Measurements from ENCODE around the gene COL25A1.

Gene COL25A1

DNA sequence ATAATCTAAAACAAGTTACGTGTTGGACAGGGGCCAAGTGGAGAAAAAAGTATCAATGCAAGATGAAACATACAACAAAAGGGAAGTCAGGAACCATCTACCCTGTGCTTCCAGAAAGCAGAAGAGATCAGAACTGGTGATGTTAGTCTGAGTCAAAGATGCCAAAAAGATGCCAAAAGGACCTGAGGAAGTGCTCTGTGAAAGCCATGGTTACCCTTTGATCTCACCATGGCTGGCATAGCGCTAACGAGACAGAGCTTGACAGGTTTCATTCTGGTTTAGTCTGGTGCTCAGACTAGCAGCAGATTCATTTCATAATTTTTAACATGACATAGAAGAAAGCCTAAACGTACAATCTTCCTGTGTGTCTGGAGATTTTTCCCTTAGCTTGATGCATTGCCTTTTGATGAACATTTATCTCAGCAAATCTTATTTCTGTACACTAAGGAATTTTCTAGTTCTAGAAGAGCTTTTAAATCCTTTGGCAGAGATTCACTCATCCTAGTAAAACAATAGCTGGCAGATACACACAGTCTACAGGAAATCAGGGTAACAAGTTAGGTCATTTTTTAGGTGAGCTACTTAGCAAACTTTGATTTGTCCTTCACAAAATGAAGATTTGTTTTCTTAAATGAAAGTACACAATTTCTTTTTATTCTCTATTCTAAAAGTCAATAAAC, 87.7 kb downstream of the COL25A1 start:
- no peak for DNase-seq (ENCODE audit: low read depth in 3 of 3)

DNA sequence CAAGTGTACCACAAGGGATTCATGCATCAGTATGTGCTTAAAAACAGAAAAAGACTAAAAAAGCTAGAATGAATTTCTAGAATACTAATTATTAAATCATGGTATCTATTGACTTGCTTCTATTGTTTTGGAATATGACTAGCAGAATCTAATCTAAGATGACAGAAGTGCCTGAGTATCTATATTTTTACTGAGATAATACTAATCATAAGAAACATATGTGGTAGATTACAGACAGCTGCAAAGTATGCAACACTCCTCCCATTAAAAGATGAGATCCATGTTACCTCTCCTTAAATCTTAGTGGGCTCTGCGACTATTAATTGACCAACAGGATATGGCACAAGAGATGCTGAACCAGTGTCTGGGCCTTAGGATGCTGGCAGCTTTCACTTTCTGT, 89.4 kb downstream of the COL25A1 start:
- DNase-seq (ENCODE audit: low read depth in 3 of 3), result no peak

DNA sequence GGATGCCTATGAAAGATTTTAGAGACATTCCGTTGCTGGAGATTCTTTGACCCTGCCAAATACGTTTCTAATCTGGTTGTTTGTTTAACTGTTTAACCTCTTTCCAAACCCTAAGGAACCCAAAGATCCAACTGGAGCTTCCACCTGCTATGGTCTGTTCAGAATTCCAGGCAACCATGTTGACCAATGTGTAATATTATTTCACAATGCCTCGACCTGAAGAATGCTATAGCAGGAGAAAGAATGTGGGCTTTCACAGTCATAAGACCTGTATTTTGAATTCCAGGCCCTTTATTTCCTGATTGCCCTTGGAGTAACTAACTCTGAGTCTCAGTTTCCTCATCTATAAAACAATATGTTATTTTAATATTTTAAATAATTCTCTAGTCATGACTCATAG, 90.8 kb downstream of the COL25A1 start:
- DNase-seq (ENCODE audit: low read depth in 3 of 3), result no peak

DNA sequence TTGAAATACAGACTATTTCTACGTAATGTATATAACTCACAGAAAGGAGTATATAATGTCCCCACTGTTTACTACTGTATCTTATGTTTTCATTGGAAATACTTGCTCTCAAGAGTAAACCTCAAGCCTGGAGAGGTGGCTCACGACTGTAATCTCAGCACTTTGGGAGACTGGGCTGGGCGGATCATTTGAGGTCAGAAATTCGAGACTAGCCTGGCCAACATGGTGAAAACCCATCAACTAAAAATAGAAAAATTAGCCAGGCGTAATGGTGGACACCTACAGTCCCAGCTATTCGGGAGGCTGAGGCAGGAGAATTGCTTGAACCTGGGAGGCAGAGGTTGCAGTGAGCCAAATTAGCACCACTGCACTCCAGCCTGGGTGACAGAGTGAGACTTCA, 92.8 kb downstream of the COL25A1 start:
- no peak for DNase-seq (ENCODE audit: low read depth in 3 of 3)

DNA sequence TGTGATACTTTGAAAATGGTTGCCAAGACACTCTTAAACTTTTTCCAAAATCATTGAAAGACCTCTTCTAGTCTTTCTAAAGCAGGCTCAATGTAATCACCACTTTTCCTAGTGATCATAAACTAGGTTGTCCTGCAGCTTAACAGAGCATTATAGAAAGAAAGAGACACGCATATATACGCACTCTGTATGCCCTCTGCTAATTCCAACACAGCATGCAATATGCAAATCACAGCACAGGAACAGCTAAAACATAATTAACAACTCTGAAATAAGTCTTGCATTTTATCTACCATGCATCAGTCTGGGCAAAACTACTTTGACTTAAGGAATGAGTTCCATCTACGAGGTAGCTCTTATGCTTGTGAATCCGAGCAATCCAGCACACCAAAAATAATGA, 94.6 kb downstream of the COL25A1 start:
- no peak for DNase-seq (ENCODE audit: low read depth in 3 of 3)

DNA sequence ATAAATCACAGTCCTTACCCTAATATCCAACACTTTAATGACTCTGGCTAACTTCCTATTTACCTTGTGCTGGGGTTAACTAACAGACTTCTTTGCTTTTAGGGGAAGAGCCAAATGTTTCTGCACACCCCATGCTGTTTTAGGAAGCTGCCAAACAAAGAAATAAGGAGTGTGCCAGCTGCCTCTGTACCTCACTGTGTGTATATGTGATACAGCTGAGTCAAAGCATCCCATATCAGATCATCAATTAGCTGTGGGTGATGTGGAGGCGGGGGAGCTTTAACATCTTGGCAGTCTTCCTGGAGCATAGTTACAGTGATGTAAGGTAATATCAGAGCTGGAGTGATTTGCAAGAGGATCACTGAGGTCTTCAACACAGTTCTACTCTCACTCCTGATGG, 95.4 kb downstream of the COL25A1 start:
- no peak for DNase-seq (ENCODE audit: low read depth in 3 of 3)

DNA sequence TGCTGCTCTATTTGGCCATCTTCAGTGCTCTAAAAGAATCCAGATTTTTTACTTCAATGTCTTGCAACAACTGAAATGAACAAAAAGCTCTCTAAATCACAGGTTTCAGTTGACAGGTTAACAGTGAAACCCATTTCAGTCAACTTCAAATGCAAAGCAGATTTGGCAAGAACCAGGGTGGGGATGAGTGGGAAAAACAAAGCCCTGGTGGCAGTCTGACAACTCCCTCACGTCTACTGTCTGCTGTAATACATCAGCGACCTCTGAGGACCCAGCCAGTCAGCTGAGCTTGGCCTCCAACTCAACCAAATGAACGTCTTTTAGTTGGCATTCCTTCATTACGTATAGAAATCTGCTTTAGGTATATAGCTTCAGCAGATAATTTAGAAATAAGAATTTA, 95.8 kb downstream of the COL25A1 start:
- DNase-seq (ENCODE audit: low read depth in 3 of 3), result no peak

DNA sequence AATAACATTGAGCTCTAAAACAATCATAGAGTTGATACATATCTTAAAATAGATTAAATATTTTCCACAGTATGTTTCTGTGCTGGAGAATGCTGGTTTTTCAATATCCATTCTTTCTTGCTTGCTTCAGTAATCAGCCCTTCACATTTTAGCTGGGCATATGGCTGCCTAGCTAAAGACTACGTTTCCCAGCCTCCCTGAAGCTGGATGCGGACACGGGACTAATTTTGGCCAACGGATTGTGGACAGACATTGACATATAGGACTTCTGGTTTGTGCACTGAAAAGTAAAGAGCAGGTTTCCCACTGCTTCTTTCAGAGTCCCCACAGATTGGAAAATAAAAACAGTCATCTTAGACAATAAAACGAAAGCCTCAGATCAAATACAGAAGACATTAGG, 97.3 kb downstream of the COL25A1 start:
- no peak for DNase-seq (ENCODE audit: low read depth in 3 of 3)

DNA sequence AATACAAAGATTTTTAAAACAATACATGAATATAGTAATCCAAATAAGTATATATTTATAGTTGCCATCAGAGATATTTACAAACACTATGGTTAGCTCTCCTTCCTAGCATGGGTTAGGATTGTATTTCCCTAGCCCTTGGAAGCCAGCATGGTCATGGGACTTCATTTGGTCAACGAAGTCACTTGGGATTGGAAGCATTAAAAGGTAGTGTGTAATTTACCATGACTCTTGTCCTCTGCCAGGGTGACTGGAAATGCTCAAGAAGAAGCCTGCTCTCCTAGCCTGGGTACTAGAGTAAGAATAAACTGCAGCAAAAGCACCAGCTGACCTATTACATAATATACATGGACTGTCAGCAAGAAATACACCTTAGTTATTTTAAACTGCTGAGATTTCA, 102.9 kb downstream of the COL25A1 start:
- DNase-seq (ENCODE audit: low read depth in 3 of 3), result no peak

DNA sequence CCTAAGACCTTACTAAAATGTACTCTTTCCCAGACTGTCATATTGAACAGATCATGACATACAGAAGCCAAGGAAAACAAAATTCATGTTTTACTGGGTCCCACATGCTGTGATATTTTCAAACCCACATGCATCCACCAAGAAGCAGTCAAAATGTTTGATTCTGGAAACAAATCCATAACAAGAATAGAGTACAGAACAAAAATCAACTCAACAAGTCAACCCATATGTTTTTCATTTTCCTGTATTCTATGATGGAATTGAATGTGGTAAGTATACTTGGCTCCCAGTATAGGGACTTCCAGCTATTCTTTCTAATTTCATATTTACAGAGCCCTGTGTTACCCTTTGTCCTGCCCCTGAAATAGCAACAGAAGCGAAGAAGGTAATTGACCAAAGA, 106.8 kb downstream of the COL25A1 start:
- DNase-seq (ENCODE audit: low read depth in 3 of 3), result no peak

DNA sequence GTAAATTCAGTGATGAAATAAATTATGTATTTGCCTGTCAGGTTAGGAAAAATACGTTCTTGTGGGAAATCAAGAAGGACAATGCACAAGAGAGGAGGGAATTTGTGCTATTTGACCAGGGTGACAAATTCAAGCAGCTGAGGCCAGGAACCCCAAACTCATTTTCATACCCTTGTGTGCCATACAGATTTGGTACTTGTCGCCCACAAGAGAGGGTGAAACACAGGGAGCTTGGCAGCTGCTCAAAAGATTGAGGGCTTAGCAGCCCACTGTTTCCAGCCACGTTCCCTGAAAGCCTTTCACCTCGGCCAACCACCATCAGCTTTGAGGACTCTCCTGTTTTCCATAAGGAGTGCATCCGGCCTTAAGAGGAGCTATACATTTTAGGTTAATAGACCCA, 111.2 kb downstream of the COL25A1 start:
- no peak for DNase-seq (ENCODE audit: low read depth in 3 of 3)

DNA sequence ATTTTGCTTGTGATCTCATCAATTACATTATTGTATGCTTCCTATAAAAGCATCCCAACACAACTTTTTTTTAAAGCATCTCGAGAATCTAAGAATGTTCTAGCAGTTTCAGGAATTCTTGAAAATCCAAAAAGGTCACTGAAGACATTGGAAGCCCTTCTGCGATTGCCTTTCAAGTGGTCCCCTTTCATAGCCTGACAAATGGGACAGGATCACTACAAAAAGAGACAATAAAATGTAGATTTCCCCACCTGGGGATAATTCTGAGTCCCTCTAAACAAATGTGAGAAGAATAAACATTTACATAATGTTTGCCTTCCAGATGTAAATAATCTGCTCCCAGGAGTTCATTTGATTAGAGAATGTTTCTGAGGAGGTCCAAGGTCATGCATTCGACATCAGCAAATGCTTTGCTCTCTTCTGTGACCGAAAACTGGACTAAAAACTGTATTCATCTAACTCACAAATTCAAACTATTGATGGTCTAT, 116.0 kb downstream of the COL25A1 start:
- no peak for DNase-seq (ENCODE audit: low read depth in 3 of 3)

DNA sequence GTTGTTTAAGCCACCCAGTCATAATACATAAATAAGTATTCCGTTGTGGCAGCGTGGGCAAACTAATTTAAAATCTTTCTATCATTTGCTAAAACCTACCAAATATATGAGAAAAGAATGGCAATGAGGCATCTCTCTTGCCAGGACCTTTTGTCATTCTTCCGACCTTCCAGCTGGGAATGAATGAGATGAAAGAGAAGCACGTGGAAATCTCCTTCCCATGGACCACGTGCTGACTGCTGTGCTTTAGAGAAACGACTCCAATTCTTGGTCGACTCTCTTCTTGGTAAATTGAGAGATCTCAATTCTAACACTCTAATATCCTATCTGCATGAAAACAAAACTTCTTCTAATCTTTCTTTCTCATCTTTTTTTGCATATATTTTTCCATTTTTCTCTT, 116.5 kb downstream of the COL25A1 start:
- DNase-seq (ENCODE audit: low read depth in 3 of 3), result no peak

DNA sequence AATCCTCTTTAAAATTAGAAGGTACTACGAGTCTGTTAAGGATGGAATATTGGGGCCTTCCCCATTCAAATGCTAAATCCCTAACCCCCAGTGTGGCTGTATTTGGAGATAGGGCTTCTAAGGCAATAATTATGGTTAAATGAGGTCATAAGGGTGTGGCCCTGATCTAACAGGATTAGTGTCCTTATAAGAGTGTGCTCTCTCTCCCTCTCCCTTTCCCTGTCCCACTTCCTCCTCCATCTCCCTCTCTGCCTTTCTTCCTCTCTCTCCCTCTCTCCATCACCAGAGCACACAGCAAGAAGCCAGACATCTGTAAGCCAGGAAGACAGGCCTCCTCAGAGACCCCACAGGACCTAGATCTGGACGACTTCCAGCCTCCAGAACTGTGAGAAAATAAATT, 116.9 kb downstream of the COL25A1 start:
- no peak for DNase-seq (ENCODE audit: low read depth in 3 of 3)

DNA sequence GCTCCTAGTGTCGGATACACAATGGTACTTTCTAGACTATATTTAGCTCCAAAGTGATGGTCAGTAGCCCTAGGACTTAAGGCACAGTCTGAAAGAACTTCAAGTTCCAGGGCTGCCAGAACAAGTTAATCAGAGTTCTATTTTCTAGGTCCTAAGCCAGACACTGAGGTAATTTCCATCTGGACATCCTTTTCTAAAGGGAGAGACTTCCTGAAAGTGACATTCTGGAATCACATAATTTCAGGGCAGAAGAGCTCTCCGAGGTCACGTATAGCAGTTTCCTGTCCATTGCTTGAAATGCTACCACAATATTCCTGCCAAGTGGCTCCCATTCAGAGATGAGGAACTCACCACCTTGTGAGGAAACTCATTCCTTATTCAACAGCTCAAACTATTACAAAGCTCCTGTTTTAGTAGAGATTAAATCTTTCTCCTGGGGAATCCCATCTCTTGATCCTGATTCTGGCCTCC, 117.9 kb downstream of the COL25A1 start:
- no peak for DNase-seq (ENCODE audit: low read depth in 3 of 3)

DNA sequence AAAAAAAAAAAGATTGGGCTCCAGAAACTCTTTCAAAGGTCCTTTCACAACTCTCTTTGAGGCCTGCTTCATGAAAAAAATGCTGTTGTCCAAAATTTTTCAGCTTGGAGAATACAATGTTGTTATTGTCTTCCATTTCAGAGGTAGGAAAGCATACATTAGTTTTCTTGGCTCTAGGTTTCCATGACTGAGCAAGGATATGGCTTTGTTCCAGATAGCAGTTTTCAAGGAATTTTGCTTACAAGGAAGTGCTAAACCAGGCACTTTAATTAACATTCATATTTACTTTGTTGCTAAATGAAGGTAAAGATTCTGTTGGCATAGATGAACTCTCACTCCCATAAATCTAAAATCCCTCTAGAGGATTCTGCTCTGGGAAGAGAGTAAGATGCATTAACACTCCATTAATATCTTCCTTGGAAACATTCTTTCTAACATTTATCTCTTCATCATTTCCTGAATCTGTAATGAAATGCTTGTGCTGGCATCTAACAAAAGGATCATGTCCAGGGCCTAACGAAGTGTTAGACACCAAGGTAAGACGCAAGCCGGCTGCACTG, 118.4 kb downstream of the COL25A1 start:
- no peak for DNase-seq (ENCODE audit: low read depth in 3 of 3)

DNA sequence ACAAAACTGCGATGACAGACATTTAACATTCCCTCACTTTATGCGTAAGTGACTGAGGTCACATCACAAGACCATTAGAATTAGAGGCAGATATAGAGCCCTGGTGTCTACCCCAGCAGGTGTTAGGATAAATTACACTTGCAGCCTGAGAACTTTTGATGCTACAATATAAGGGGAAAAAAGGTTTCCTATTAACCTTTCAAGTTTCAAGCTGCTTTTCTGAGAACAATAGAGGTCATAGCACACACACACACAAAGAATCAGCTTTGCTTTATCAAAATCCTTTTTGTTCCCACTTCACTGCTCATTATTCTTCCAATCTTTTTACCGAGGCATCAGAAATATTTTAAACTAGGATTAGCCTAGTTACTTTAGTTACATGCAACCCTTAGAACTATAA, 119.8 kb downstream of the COL25A1 start:
- DNase-seq (ENCODE audit: low read depth in 3 of 3), result no peak

DNA sequence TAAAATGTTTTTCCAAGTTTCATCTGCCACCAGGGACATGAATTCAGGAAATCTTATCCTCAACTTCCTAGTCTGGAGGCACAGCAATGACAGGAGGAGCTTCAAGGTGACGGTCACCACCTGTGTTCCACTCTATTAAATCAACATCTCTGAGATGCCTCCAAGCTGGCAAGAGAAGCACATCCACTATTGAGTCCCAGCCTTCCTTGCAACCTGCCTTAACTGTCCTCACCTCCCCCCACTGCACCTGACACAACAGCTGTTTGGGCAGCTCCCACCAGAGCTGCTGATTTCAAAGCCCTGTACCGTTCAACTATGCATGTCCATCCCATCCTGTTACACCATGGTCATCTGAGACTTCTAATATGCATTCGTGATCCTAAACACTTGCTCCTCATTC, 123.4 kb downstream of the COL25A1 start:
- DNase-seq (ENCODE audit: low read depth in 3 of 3), result no peak

DNA sequence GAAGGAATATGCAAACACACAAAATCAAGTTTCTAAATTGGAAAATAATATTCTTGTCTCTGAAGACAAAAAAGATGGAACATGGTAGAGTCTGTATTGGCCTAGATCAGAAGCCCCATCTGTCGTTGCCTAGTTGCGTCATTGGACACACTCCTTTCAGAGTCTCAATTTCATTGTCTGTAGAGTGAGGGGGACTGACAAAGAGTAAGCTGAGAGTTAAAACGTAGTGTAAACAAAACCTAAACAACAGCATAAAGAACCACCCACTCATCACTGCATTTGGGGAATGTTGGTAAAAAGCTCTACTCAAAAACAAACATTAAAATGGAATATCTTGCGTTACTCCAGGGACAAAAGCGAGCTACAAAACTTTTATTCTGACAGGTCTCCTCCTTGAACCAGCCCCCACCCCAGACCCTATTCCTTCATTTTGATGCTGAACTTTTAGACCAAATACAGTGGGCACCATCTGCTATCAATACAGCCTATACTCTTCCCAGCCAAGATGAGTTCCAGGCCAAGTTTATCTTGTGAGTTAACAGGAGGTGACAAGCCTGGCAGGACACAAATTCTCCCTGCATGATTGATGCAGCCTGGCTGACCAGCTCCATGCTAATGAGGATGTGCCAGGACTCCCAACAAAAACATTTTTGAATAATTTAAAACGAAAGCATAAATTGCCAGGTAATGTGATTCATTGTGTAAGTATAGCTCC, 125.2 kb downstream of the COL25A1 start:
- no peak for DNase-seq (ENCODE audit: low read depth in 3 of 3)

DNA sequence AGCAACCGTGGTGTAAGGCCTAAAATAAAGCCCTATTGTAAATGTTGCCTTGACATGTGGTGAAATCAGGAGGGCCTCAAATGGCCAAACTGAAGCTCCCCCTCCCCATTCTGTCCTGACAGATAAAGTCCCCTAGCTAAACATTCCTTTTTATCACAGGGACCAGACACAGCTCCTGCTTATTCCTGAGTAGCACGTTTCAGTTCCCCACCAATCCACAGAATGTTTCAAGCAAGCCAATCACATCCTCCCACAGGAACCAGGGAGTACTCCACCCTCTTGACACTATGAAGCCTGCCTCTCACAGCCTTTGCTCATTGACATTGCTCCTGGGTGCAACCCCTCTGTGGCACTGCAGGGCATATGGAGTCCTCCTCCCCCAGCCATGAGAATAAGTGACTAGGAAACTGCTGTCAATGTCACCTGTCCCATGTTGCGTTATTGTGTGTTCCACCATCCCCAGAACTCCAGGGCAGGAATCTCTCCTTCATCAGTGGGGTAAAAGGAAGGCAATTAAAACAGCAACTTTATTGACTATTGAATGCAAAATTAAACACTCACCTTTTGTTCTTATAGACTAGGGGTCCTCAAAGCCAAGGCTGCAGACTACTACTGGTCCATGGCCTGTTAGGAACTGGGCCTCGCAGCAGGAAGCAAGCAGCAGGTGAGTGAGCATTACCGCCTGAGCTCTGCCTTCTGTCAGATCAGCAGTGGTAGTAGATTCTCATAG, 128.1 kb downstream of the COL25A1 start:
- no peak for DNase-seq (ENCODE audit: low read depth in 3 of 3)

DNA sequence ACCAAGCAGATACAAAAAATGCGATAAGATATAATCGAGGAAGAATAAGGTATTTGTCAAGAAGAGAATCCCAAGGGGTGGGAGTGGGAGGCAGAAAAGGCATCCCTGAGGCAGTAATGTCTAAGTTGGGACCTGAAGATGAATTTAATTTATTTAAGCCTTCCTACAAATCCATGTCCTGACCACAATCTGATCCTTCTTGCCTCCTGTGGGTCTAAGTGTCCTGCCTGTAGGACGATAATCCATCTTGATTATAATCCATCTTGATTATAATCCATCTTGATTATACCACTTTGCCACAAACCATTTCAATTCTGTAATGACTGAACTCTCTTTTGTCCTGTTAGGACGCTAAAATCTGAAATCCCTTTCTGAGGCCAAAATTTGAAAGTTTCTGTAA, 130.2 kb downstream of the COL25A1 start:
- DNase-seq (ENCODE audit: low read depth in 3 of 3), result no peak

DNA sequence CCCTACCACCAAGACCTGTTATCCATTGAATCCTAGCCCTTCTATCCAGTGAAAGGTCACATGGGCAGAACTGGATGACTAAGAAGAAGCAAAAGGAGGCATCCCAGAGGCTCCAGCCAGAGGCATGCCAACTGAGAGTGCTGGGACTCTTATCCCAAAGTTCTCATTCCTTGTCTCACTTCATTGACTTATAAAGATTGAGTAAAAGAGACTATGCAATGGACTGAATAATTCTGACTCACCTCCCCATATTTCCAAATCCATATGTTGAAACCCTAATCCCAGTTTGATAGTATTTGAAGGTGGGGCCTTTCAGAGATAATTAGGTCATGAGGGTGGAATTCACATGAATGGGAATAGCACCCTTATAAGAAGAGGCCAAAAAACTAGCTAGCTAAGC, 131.4 kb downstream of the COL25A1 start:
- no peak for DNase-seq (ENCODE audit: low read depth in 3 of 3)

DNA sequence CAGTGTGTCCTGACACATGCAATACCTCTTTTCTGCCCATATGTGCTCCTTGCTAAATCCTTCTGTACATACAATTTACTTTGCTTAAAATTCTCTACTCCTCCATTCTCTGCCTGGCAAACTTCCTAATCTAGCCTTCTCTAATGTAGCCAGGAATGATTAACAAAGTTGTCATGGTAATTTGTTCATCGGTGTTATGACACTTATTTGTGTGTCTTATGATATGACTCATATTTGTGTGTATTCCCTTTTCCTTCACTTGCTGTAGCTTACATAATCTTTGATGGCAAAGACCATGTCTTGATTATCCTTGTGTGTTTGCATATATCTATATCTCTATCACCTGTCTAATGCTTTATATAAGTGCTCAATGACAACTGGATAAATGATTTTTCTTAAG, 133.3 kb downstream of the COL25A1 start:
- no peak for DNase-seq (ENCODE audit: low read depth in 3 of 3)
